ENCODE measurements around the gene MAPKAP1.

DNA sequence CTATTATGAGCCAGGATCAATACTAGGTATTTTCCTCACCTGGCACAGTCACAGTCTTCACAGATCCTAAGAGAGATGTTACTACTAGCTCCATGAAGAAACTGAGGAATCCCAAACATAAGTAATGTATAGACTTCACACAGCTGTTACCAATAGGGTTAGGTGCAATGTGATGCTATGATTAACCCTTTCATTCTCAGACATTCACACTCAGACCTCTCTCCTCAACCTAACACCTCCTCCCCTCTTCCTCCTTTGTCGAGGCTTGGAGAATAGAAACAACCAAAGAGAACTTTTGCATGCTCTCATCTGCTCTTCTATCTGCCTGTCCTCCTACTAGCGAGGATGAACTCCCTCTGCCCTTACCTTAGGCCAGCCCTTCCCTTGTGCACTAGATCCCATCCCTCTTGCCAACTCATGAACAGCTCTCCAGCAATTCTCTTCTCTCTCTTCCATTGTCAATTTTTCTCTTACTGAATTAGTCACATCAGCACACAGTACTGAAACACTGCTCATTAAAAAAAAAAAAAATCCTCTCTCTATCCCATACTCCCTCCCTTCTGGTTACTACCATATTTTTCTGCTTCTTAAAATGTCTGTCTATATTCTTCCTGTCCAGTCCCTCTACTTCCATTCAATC is 47.7 kb downstream of the MAPKAP1 start:
- TF ChIP-seq, protein P1, sequence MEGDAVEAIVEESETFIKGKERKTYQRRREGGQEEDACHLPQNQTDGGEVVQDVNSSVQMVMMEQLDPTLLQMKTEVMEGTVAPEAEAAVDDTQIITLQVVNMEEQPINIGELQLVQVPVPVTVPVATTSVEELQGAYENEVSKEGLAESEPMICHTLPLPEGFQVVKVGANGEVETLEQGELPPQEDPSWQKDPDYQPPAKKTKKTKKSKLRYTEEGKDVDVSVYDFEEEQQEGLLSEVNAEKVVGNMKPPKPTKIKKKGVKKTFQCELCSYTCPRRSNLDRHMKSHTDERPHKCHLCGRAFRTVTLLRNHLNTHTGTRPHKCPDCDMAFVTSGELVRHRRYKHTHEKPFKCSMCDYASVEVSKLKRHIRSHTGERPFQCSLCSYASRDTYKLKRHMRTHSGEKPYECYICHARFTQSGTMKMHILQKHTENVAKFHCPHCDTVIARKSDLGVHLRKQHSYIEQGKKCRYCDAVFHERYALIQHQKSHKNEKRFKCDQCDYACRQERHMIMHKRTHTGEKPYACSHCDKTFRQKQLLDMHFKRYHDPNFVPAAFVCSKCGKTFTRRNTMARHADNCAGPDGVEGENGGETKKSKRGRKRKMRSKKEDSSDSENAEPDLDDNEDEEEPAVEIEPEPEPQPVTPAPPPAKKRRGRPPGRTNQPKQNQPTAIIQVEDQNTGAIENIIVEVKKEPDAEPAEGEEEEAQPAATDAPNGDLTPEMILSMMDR (IDR thresholded peaks at IDR 0.05; ENCODE audit: insufficient read depth, low read length) = no peak
- TF ChIP-seq POLR2AphosphoS5 (IDR thresholded peaks at IDR 0.05; ENCODE audit: low read depth) = no peak
- no peak for TF ChIP-seq SPI1 (IDR thresholded peaks at IDR 0.05; ENCODE audit: borderline replicate concordance, low read depth)

Measured in HL-60 (cell line).